ENCODE results near the gene RABL2A.
"Not testable (repeated sequence)": the region's sequence is repeated elsewhere in the genome, so short reads cannot be mapped to it uniquely, and the experiment has no call there.

The RABL2A gene

DNA sequence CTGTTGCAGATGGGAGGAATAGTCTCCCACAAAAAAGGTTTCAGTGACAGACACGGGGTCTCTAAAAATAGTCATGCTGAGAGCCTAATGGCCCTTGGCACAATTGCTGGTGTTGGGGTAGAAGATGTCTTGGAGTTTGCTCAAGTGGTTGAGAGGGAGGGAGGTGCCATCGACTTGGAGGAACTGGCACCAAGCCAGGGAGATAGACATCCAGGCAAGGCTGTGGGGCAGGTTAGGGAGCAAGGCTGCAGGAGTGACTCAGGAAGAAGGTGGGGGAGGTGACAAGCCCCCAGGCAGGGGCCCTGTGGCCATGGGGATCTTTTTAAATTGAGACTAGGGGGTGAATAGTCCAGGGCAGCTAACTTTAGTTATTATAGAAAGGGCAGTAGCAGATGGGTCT lies 27.9 kb upstream of the RABL2A start:
- H3K36me3 ChIP-seq (replicated peaks); H3K4me1 ChIP-seq; DNase-seq (ENCODE audit: low spot score in 2 of 2); H3K27me3 ChIP-seq (ENCODE audit: low read depth); in situ Hi-C loops (cut with MboI; ENCODE audit: low sequenced_read_pairs); H3K9me3 ChIP-seq; H3K4me3 ChIP-seq: not testable (repeated sequence)

GRCh38 chr2:113602040-113602769 lies 24.9 kb upstream of the RABL2A start:
- H3K9me3 ChIP-seq; H3K36me3 ChIP-seq (replicated peaks); H3K4me1 ChIP-seq; in situ Hi-C loops (cut with MboI; ENCODE audit: low sequenced_read_pairs); H3K4me3 ChIP-seq; H3K27me3 ChIP-seq (ENCODE audit: low read depth); DNase-seq (ENCODE audit: low spot score in 2 of 2): not testable (repeated sequence)

DNA sequence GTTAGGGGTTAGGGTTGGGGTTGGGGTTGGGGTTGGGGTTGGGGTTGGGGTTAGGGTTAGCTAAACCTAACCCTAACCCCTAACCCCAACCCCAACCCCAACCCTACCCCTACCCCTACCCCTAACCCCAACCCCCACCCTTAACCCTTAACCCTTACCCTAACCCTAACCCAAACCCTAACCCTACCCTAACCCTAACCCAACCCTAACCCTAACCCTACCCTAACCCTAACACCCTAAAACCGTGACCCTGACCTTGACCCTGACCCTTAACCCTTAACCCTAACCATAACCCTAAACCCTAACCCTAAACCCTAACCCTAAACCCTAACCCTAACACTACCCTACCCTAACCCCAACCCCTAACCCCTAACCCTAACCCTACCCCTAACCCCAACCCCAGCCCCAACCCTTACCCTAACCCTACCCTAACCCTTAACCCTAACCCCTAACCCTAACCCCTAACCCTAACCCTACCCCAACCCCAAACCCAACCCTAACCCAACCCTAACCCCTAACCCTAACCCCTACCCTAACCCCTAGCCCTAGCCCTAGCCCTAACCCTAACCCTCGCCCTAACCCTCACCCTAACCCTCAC lies 24.1 kb upstream of the RABL2A start:
- Histone ChIP-seq H3K9me3 (0 out of 2 replicates have a peak, but pooled peaks cover 2% of the 10 kb centered on the region), H3K4me3 (peak overlapping the region; percentile 44)
- in situ Hi-C loops (cut with MboI; ENCODE audit: low sequenced_read_pairs), result no loop called here

DNA sequence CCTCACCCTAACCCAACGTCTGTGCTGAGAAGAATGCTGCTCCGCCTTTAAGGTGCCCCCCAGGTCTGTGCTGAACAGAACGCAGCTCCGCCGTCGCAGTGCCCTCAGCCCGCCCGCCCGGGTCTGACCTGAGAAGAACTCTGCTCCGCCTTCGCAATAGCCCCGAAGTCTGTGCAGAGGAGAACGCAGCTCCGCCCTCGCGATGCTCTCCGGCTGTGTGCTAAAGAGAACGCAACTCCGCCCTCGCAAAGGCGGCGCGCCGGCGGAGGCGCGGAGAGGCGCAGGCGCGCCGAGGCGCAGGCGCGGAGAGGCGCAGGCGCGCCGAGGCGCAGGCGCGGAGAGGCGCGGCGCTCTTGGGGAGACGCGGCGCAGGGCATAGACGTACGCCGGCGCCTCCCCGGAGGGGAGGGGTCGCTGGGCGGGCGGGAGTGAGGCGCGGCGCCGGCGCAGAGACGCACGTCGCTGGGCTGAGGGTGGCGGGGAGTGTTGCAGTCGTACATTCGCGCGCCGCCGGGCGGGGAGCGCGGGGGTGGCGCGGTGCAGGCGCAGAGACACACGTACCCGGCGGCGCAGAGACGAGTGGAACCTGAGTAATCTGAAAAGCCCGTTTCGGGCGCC lies 23.5 kb upstream of the RABL2A start:
- H3K9me3 ChIP-seq; in situ Hi-C loops (cut with MboI; ENCODE audit: low sequenced_read_pairs); H3K4me1 ChIP-seq; H3K36me3 ChIP-seq (replicated peaks); H3K27me3 ChIP-seq (ENCODE audit: low read depth): not testable (repeated sequence)
- H3K4me3 ChIP-seq, result peak overlapping the region; percentile 58
- peak; percentile 68 to 90 for DNase-seq (ENCODE audit: low spot score in 2 of 2)

More for the DNA sequence above, 24.1 kb upstream of the RABL2A start:
- no peak for DNase-seq (ENCODE audit: low spot score in 2 of 2)
- Histone ChIP-seq H3K27me3 (ENCODE audit: low read depth) (no peaks in the 10 kb centered on the region), H3K4me1 (no peaks in the 10 kb centered on the region), H3K36me3 (replicated peaks) (no peaks in the 10 kb centered on the region)

- H3K4me1 ChIP-seq; in situ Hi-C loops (cut with MboI; ENCODE audit: low sequenced_read_pairs); H3K9me3 ChIP-seq; H3K36me3 ChIP-seq (replicated peaks); H3K27me3 ChIP-seq (ENCODE audit: low read depth): not testable (repeated sequence)
- peak; percentile 62 to 91 for DNase-seq (ENCODE audit: low spot score in 2 of 2)
- peak overlapping the region; percentile 58 for H3K4me3 ChIP-seq
Measured at GRCh38 chr2:113604085-113604477, 23.0 kb upstream of the RABL2A start.

- DNase-seq (ENCODE audit: low spot score in 2 of 2); in situ Hi-C loops (cut with MboI; ENCODE audit: low sequenced_read_pairs); H3K27me3 ChIP-seq (ENCODE audit: low read depth); H3K4me1 ChIP-seq; H3K4me3 ChIP-seq; H3K36me3 ChIP-seq (replicated peaks); H3K9me3 ChIP-seq: not testable (repeated sequence)
Measured at GRCh38 chr2:113604661-113605060, 22.4 kb upstream of the RABL2A start.

- DNase-seq (ENCODE audit: low spot score in 2 of 2); H3K4me1 ChIP-seq; in situ Hi-C loops (cut with MboI; ENCODE audit: low sequenced_read_pairs); H3K9me3 ChIP-seq; H3K36me3 ChIP-seq (replicated peaks); H3K27me3 ChIP-seq (ENCODE audit: low read depth); H3K4me3 ChIP-seq: not testable (repeated sequence)
Measured at GRCh38 chr2:113606036-113606435, 21.0 kb upstream of the RABL2A start.

- H3K4me1 ChIP-seq; DNase-seq (ENCODE audit: low spot score in 2 of 2); H3K9me3 ChIP-seq; H3K36me3 ChIP-seq (replicated peaks); H3K27me3 ChIP-seq (ENCODE audit: low read depth); in situ Hi-C loops (cut with MboI; ENCODE audit: low sequenced_read_pairs); H3K4me3 ChIP-seq: not testable (repeated sequence)
Measured at GRCh38 chr2:113609822-113610221, 17.2 kb upstream of the RABL2A start.

DNA sequence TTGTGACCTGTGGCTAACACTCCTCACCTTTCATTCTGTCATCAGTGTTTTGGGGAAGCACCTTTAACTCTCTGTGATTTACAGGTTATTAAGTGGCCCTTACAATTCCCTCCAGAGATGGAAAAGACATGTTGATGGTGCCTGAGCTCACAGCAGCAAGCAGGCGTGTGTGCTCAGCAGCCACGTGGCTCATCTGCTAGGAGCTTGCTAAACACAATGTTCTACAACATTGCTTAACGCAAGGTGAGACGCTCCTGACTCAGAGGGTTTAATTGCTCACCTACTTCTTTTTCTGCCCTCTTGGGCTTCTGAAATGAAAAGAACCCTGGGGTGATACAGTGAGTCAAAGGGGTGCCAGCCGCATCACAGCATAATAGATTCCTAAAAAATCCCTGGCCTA lies 6.1 kb upstream of the RABL2A start:
- H3K4me3 ChIP-seq; in situ Hi-C loops (cut with MboI; ENCODE audit: low sequenced_read_pairs); H3K9me3 ChIP-seq; H3K36me3 ChIP-seq (replicated peaks); H3K4me1 ChIP-seq; DNase-seq (ENCODE audit: low spot score in 2 of 2); H3K27me3 ChIP-seq (ENCODE audit: low read depth): not testable (repeated sequence)

- H3K4me3 ChIP-seq; in situ Hi-C loops (cut with MboI; ENCODE audit: low sequenced_read_pairs); DNase-seq (ENCODE audit: low spot score in 2 of 2); H3K27me3 ChIP-seq (ENCODE audit: low read depth); H3K9me3 ChIP-seq; H3K36me3 ChIP-seq (replicated peaks); H3K4me1 ChIP-seq: not testable (repeated sequence)
Measured at GRCh38 chr2:113625906-113626305, 1.2 kb upstream of the RABL2A start.

- in situ Hi-C loops (cut with MboI; ENCODE audit: low sequenced_read_pairs); H3K4me1 ChIP-seq; H3K9me3 ChIP-seq; DNase-seq (ENCODE audit: low spot score in 2 of 2); H3K27me3 ChIP-seq (ENCODE audit: low read depth); H3K4me3 ChIP-seq; H3K36me3 ChIP-seq (replicated peaks): not testable (repeated sequence)
Measured at GRCh38 chr2:113632849-113633345, 5.8 kb downstream of the RABL2A start.

GRCh38 chr2:113635358-113635757 lies 8.3 kb downstream of the RABL2A start:
- H3K9me3 ChIP-seq; H3K4me3 ChIP-seq; in situ Hi-C loops (cut with MboI; ENCODE audit: low sequenced_read_pairs); H3K27me3 ChIP-seq (ENCODE audit: low read depth); H3K36me3 ChIP-seq (replicated peaks); DNase-seq (ENCODE audit: low spot score in 2 of 2); H3K4me1 ChIP-seq: not testable (repeated sequence)

- not testable (repeated sequence) for H3K4me1 ChIP-seq
Measured at GRCh38 chr2:113636226-113636625, 9.2 kb downstream of the RABL2A start.

GRCh38 chr2:113638084-113638483 lies 11.0 kb downstream of the RABL2A start:
- H3K9me3 ChIP-seq; H3K4me3 ChIP-seq; DNase-seq (ENCODE audit: low spot score in 2 of 2); H3K27me3 ChIP-seq (ENCODE audit: low read depth); in situ Hi-C loops (cut with MboI; ENCODE audit: low sequenced_read_pairs); H3K4me1 ChIP-seq; H3K36me3 ChIP-seq (replicated peaks): not testable (repeated sequence)

More at GRCh38 chr2:113636226-113636625, 9.2 kb downstream of the RABL2A start:
- in situ Hi-C loops (cut with MboI; ENCODE audit: low sequenced_read_pairs); H3K36me3 ChIP-seq (replicated peaks); H3K9me3 ChIP-seq; H3K4me3 ChIP-seq; DNase-seq (ENCODE audit: low spot score in 2 of 2); H3K27me3 ChIP-seq (ENCODE audit: low read depth): not testable (repeated sequence)

Measured in HAP-1 (cell line).